DMS79 (cell line): ENCODE measurements around the gene TLX2.
"Not testable (repeated sequence)": the region's sequence is repeated elsewhere in the genome, so short reads cannot be mapped to it uniquely, and the experiment has no call there.

ENCODE experiments used
- DNase-seq: peaks from one replicate; lab custom pipeline; 2025; lab: John Stamatoyannopoulos, UW

TLX2 gene

DNA sequence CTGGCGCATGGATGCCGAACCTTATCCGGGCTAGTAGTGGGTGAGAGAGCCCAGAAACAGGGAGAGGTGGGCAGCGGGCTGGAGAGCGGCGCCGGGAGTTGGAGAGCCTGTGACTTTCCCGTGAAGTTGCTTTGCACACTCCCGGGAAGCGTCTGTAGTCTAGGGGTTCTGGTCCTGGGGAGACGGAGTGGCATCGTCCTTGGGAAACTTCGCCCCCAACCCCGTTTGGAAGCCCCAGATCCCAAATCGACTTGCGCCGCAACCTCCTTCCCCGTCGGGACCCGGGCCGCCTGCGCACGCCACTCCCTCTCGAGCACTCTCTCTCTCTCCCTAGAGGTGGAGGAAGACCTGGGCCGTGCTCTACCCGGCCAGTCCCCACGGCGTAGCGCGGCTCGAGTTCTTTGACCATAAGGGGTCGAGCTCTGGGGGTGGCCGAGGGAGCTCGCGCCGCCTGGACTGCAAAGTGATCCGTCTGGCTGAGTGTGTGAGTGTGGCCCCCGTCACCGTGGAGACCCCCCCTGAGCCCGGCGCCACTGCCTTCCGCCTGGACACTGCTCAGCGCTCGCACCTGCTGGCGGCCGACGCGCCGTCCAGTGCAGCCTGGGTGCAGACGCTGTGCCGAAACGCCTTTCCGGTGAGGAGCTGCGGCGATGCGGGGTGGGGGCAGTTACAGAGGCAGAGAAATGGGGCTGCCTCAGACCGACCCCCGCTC lies 40.7 kb downstream of the TLX2 start:
- no peak for DNase-seq

- DNase-seq, result no peak
These were observed 41.4 kb downstream of the TLX2 start for GRCh38 chr2:74555610-74556103.

GRCh38 chr2:74556159-74556558 lies 41.9 kb downstream of the TLX2 start:
- no peak for DNase-seq

- DNase-seq, result no peak
These were observed 42.7 kb downstream of the TLX2 start for GRCh38 chr2:74556831-74557370.

- no peak for DNase-seq
These were observed 44.3 kb downstream of the TLX2 start for GRCh38 chr2:74558284-74559230.

DNA sequence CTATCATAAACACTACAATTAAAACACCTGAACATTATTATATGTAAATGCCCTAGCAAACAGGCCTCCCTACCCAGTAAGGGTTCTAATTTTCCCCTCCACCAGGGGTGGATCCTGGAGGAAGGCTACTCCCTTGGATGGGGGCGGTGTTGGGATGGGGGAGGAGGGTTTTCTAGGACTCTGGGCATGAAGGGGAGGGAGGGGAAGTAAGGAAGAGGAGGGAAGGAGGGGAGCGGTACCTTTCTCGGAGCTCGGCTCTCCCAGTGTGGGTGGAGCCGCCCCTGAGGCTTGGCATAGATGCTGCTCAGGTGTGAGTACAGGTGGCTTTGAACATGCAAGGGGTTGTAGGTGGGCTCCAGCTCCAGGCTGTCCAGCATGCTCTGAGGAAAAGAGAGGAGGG lies 45.7 kb downstream of the TLX2 start:
- DNase-seq, result no peak

DNA sequence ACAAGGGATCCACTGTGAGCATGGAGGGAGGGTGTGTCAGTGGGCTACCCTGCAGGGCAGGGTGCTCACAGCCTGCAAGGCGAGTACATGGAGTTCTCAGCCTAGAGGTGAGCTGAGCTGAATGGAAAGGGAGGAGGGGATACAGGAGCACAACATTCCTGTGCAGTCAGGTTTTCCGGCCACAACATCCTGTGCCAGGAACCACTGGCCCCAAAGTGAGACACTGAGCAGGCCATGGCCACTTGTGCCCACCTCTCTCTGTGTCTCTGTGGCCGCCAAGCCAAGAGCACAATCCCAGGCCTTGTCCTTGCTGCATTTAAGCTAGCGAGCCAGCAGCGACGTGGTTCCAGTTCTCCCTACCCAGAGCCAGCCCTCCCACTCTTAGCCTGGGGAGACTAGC lies 46.3 kb downstream of the TLX2 start:
- DNase-seq, result no peak

- DNase-seq, result not testable (repeated sequence)
These were observed 46.8 kb downstream of the TLX2 start for GRCh38 chr2:74561022-74561421.

GRCh38 chr2:74562126-74562775 lies 48.0 kb downstream of the TLX2 start:
- DNase-seq, result no peak

- DNase-seq, result no peak
These were observed 50.0 kb downstream of the TLX2 start for GRCh38 chr2:74564222-74564621.

DNA sequence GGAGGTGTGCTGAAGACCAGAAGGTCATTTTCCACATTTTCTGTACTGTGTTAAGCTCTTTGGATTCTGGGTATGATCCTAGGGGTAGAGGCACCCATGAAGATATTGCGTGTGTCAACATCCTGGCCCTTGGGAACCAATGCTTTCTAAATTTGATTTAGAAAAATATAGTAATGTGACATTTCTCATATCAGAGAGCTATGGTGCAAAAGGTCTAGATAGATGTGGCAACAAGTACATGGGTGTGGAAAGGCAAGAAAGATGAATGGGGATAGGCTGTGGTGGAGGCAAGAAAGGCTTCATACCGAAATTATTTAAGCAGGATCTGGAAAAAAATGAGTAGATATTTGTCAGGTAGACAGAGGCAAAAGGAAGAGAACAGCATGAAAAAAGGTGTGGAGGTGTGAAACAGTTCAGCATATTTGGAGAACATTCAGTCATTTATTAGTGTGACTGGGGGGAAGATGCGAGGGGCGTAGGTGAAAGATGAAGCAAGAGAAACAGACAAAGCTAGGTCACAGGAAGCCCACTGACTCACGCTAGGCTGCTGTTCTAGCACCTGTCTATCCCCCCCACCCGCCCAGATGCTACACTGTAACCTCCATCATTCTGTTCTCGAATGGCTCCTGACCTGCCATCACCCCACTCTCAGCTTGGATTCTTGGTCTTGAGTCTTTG lies 52.0 kb downstream of the TLX2 start:
- no peak for DNase-seq

- DNase-seq, result no peak
These were observed 52.5 kb downstream of the TLX2 start for GRCh38 chr2:74566754-74567085.
